IPS-NIHi11 (cell line): ENCODE results near the gene PRKCA.
A peak's percentile ranks its signal among the peaks of the same experiment; 100 is the strongest.
"Not testable (repeated sequence)": the region's sequence is repeated elsewhere in the genome, so short reads cannot be mapped to it uniquely, and the experiment has no call there.

ENCODE experiments used
- DNase-seq: peaks from one replicate; pipeline ENCODE4 v3.0.0; 2012; ENCODE audit warnings: mixed read lengths, low spot score

The PRKCA gene

GRCh38 chr17:66684261-66684660 lies 381.8 kb downstream of the PRKCA start:
- no peak for DNase-seq

GRCh38 chr17:66684731-66685130 lies 382.3 kb downstream of the PRKCA start:
- no peak for DNase-seq

GRCh38 chr17:66686601-66687000 lies 384.2 kb downstream of the PRKCA start:
- DNase-seq = no peak

- no peak for DNase-seq
Measured at GRCh38 chr17:66687570-66688284, 385.3 kb downstream of the PRKCA start.

GRCh38 chr17:66689221-66689620 lies 386.8 kb downstream of the PRKCA start:
- no peak for DNase-seq

- no peak for DNase-seq
Measured at GRCh38 chr17:66690166-66690565, 387.8 kb downstream of the PRKCA start.

GRCh38 chr17:66691644-66692420 lies 389.4 kb downstream of the PRKCA start:
- DNase-seq = no peak

GRCh38 chr17:66692421-66692690 lies 389.9 kb downstream of the PRKCA start:
- no peak for DNase-seq

- DNase-seq = no peak
Measured at GRCh38 chr17:66695098-66695497, 392.7 kb downstream of the PRKCA start.

GRCh38 chr17:66698270-66698669 lies 395.9 kb downstream of the PRKCA start:
- DNase-seq = no peak

GRCh38 chr17:66701462-66701861 lies 399.0 kb downstream of the PRKCA start:
- no peak for DNase-seq

GRCh38 chr17:66702106-66702936 lies 399.9 kb downstream of the PRKCA start:
- DNase-seq = no peak

- DNase-seq = no peak
Measured at GRCh38 chr17:66704858-66705520, 402.6 kb downstream of the PRKCA start.

- no peak for DNase-seq
Measured at GRCh38 chr17:66706851-66707450, 404.5 kb downstream of the PRKCA start.

- no peak for DNase-seq
Measured at GRCh38 chr17:66711401-66711800, 409.0 kb downstream of the PRKCA start.

- DNase-seq = peak; percentile 35
Measured at GRCh38 chr17:66711881-66712321, 409.5 kb downstream of the PRKCA start.

- no peak for DNase-seq
Measured at GRCh38 chr17:66712453-66712852, 410.0 kb downstream of the PRKCA start.

- DNase-seq = not testable (repeated sequence)
Measured at GRCh38 chr17:66713021-66713532, 410.7 kb downstream of the PRKCA start.

GRCh38 chr17:66713533-66714042 lies 411.2 kb downstream of the PRKCA start:
- no peak for DNase-seq

GRCh38 chr17:66714046-66715023 lies 411.9 kb downstream of the PRKCA start:
- DNase-seq = no peak
